GM19397 (cell line): ENCODE results near the gene CFL1.
A peak's percentile ranks its signal among the peaks of the same experiment; 100 is the strongest.

Source experiments
- ATAC-seq: cut with Tn5 transposase; IDR thresholded peaks from one replicate; pipeline ENCODE4 v1.9.1; 2021; ENCODE audit warnings: mild to moderate bottlenecking, moderate library complexity; ENCODE audit not compliant: unreplicated experiment

Gene CFL1

GRCh38 chr11:65888163-65888814 is 30.3 kb upstream of the CFL1 start, which contains the start of gene FIBP:
Gene FIBP (minus strand): TSS chr11:65888471. CDS start chr11:65888418, 53 bp downstream.
- peak; percentile 55 for ATAC-seq

GRCh38 chr11:65887723-65888162 is 29.8 kb upstream of the CFL1 start:
- ATAC-seq: no peak

- ATAC-seq: no peak
Measured at GRCh38 chr11:65886826-65887722, 29.1 kb upstream of the CFL1 start.

GRCh38 chr11:65885808-65886536 is 28.0 kb upstream of the CFL1 start:
- ATAC-seq: no peak

- no peak for ATAC-seq
Measured at GRCh38 chr11:65885231-65885630, 27.3 kb upstream of the CFL1 start.

DNA sequence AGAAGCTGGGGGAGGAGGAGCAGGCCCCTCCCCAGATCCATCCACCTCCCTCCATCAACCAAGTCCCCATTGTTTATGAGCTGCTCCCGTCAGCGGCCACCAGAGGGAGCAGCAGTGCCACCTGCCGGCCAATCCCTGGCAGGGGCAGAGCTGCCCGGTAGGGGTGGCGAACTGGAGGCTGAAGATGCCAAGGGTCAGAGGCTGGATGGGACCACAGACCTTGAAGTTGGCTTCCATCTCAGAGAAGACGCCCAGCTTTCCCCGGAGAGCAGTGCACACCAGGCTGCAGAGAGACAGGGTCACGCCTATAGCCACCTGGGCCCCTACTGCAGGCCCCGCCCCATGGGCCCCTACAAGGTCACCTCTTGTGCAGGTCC is 26.7 kb upstream of the CFL1 start:
- ATAC-seq: no peak

DNA sequence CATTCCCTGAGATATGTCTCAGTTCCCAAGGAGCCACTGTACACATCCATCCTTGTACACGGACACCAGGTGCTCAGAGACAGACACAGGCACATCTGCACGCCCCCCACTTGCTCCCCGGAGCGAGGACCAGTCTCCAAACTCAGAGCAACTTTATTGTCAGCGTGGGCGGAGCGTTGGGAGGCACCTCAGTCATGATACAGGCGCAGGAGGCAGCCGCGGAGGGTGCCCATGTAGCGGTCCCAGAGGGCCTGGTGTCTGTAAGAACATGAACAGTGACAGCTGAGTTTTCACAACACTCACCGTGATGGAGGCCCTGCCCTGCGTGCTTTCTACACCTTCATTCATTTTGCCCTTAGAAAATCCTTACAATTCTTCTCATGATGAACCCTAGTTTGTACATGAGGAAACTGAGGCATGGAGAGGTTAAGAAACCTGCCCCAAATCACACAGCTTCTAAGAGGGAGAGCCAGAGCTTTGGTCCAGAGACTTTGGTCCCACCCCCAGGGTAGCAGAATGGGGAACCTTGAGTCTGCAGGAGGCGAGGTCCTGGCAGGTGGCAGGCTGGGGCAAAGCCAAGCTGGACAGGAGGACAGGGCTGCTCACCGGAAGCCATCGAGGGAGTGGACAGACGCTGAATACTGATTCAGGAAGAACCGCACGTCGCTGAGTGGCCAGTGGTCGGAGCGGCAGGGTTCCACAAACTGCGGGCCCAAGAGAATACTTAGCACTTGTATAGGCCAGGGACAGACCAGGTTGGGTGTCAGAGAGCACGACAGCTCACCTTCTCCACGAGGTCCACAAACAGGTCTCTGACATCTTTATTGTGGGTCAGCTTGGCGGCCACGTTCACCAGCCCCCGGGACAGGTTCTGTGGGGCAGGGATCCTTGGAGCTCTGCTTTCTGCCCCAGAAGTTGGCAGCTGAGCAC is 26.1 kb upstream of the CFL1 start:
- no peak for ATAC-seq

DNA sequence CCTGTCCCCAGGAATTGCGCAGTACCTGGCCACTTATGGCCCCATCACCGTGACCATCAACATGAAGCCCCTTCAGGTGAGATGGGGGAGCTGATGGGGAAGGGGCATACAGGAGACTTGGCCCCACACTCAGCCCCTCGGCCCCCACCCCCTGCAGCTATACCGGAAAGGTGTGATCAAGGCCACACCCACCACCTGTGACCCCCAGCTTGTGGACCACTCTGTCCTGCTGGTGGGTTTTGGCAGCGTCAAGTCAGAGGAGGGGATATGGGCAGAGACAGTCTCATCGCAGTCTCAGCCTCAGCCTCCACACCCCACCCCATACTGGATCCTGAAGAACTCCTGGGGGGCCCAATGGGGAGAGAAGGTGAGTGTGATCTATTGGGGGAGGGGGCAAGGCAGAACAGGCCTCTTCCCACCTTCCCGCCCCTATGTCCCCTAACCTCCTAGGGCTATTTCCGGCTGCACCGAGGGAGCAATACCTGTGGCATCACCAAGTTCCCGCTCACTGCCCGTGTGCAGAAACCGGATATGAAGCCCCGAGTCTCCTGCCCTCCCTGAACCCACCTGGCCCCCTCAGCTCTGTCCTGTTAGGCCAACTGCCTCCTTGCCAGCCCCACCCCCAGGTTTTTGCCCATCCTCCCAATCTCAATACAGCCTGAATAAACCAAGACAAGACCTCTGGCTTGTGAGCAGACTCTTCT is 25.2 kb upstream of the CFL1 start:
- no peak for ATAC-seq

DNA sequence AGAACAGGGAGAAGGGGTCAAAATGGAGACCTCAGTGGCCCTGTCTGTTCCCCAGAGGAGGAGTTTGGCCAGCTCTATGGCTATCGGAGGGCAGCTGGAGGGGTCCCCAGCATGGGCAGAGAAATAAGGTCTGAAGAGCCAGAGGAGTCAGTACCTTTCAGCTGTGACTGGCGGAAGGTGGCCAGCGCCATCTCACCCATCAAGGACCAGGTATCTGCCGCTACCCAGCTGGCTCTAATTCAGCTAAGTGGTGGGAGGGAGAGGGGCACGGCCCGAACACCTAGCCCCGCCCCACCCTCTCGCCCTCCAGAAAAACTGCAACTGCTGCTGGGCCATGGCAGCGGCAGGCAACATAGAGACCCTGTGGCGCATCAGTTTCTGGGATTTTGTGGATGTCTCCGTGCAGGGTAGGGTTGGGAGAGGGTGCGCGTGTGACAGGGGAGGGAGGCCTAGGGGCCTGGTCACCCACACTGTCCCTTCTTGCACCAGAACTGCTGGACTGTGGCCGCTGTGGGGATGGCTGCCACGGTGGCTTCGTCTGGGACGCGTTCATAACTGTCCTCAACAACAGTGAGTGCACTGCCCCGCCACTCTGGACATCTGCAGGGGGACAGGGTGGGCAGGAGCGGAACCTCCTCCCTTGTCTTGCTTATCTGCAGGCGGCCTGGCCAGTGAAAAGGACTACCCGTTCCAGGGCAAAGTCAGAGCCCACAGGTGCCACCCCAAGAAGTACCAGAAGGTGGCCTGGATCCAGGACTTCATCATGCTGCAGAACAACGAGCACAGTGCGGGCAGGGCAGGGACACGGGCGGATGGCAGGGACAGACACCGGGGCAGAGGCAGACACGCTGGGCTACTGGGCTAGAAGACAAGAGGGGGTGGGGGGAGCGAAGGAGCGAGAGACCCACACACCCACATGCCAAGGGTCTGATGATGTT is 24.4 kb upstream of the CFL1 start:
- ATAC-seq: no peak

- ATAC-seq: no peak
Measured at GRCh38 chr11:65880844-65881421, 23.0 kb upstream of the CFL1 start.

GRCh38 chr11:65880027-65880426 is 22.0 kb upstream of the CFL1 start:
- ATAC-seq: no peak

DNA sequence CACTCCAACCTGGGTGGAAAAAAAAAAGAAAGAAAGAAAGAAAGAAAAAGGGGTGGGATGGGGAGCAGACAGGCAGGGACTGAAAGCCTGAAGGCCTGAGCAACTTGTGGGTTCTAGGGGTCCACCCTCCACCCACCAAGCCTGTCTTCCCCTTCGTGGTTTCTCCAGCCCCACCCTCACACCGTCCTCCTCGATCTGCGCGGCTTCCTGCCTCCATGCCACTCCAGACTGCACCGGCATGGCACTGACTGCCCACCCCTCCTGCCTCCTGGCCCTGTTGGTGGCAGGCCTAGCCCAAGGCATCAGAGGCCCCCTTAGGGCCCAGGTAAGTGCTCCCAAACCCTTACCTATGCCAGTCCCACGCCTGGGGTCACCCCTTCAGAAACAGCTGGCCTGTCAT is 21.6 kb upstream of the CFL1 start, which contains the start of gene CTSW:
TSS of gene CTSW (plus strand) at position 221 of the 400 bp plus-strand sequence. CDS start at position 239, 18 bp downstream.
- ATAC-seq: no peak

GRCh38 chr11:65873318-65874156 is 15.6 kb upstream of the CFL1 start:
- peak; percentile 85 for ATAC-seq

GRCh38 chr11:65872586-65873317 is 14.8 kb upstream of the CFL1 start, which contains the start of gene EFEMP2:
Gene EFEMP2 (minus strand): TSS chr11:65872800. CDS start chr11:65872354, 446 bp downstream.
- ATAC-seq: no peak

DNA sequence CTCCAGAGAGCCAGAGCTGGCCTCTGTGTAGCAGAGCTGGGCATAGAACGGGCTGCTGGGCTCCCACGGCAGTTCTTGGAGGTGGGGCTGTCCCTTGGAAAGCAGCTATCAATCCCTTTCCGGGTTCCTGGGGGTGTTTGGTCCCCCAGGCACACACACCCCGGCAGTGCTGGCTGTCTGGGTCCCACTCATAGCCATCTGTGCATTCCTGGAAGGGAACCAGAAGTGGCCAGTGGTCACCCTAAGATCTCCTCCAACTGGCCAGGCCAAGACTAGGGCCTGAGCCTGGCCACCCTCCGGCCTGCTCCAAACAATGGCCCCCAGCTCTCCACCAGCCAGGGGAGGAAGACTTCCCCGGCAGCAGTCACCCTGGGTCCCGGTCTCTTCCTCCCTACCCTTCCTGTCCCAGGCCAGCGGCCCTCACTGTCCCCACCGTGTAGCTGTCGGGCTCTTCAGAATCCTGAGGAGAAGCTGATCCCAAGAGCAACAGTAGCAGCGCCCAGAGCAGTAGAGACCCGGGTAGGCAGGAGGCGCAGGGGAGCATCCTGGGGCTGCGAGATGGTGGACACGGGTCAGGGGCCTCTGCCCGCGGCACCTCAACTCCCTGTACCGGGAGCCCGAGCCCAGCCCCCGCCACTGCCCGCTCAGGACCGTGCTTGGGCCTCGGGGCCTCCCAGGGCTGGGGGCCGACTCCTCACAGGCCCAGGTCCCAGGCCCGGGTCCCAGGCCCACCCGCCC is 14.0 kb upstream of the CFL1 start:
- ATAC-seq: no peak
